Peyer's patch (tissue), 4 donors: ENCODE results near the gene NCAPG2.

ENCODE experiments used
- POLR2A ChIP-seq, 2 donors: fragments of 450-650 bp; IDR thresholded peaks; one replicate each; pipeline ENCODE4 v1.5.1; 2017; ENCODE audit warnings: antibody characterized with exemption in 2 of 2, mild to moderate bottlenecking in 2 of 2, moderate library complexity in 2 of 2
- TF ChIP-seq, protein P1 (sequence below), 6 experiments: fragments of 450-650 bp in 4 of 6; fragments of 200-600 bp in 2 of 6; sonication (generic) in 1 of 6; IDR thresholded peaks; one replicate each; pipeline ENCODE4 v1.5.1; 2017 to 2019; ENCODE audit warnings: antibody characterized with exemption in 6 of 6, mild to moderate bottlenecking in 3 of 6, moderate library complexity in 1 of 6

DNA sequence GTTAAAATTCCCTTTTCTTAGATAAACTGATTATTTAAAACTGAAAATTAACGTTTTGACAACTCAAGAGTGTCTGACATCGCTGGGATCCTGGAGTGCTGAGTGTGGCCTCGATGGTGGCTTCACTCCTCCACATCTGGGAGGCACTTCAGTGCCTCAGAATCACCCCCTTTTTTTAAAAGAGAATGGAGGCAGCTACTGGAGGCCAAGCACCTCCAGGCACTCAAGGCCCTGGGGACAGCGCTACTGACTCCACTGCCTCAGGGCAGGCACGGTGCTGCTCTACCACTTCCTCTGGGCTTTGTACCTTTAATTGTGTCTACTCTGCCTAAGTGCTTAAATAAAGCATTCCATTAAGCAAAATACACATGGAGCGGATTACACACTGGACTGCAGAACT, 27.2 kb upstream of the NCAPG2 start:
- TF ChIP-seq, protein P1, sequence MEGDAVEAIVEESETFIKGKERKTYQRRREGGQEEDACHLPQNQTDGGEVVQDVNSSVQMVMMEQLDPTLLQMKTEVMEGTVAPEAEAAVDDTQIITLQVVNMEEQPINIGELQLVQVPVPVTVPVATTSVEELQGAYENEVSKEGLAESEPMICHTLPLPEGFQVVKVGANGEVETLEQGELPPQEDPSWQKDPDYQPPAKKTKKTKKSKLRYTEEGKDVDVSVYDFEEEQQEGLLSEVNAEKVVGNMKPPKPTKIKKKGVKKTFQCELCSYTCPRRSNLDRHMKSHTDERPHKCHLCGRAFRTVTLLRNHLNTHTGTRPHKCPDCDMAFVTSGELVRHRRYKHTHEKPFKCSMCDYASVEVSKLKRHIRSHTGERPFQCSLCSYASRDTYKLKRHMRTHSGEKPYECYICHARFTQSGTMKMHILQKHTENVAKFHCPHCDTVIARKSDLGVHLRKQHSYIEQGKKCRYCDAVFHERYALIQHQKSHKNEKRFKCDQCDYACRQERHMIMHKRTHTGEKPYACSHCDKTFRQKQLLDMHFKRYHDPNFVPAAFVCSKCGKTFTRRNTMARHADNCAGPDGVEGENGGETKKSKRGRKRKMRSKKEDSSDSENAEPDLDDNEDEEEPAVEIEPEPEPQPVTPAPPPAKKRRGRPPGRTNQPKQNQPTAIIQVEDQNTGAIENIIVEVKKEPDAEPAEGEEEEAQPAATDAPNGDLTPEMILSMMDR (IDR thresholded peaks at IDR 0.05) = no peak
- no peak for TF ChIP-seq POLR2A (IDR thresholded peaks at IDR 0.05)
